IMR-90 (cell line): ENCODE results near the gene PODXL.

Experiments
- CHD1 ChIP-seq: IDR thresholded peaks from 2 replicates; pipeline ENCODE4 v1.6.1; 2012; ENCODE audit warnings: low read depth, low read length, improper control_type of control experiment
- MXI1 ChIP-seq: IDR thresholded peaks from 2 replicates; pipeline ENCODE4 v1.6.1; 2012; ENCODE audit warnings: low read depth, mild to moderate bottlenecking, low read length, moderate library complexity, borderline replicate concordance
- POLR2A ChIP-seq: IDR thresholded peaks from 2 replicates; pipeline ENCODE4 v1.6.1; 2012; ENCODE audit warnings: mild to moderate bottlenecking, low read depth, low read length
- RFX5 ChIP-seq: IDR thresholded peaks from 2 replicates; pipeline ENCODE4 v1.8.0; 2012; ENCODE audit warnings: low read depth, mild to moderate bottlenecking, low read length, moderate library complexity
- SMC3 ChIP-seq: fragments of 150-350 bp; IDR thresholded peaks from 2 replicates; pipeline ENCODE4 v1.6.1; 2016; ENCODE audit warnings: low read depth, mild to moderate bottlenecking, antibody characterized with exemption, low read length, moderate library complexity
- TF ChIP-seq, protein P1 (sequence below): conservative IDR thresholded peaks from 2 replicates; pipeline ENCODE4 v1.5.1; 2012; ENCODE audit warnings: mild to moderate bottlenecking, low read depth, low read length, improper control_type of control experiment
- TF ChIP-seq, protein P2 (sequence below): fragments of 150-350 bp; IDR thresholded peaks from 2 replicates; pipeline ENCODE4 v1.6.1; 2017; ENCODE audit warnings: mild to moderate bottlenecking, antibody characterized with exemption, low read length, low read depth

DNA sequence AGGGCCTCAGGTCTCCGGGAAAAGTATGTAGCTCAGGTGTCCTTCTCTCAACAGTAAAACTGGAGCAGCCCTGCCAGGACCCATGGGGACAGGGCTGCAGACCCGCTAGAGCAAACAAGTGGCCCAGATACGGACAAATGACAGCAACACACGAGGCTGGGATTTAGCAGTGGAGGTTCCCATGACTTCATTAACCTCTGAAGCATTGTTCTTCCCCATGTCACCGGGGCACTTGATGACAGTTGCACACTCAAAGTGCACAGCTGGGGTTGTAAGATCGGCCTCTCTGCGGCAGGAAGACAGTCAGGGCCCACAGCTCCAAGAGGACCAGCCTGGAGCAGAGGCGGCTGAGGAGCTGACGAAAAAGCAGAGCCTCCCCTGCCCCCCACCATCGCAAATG is 12.5 kb upstream of the PODXL start:
- TF ChIP-seq, protein P1, sequence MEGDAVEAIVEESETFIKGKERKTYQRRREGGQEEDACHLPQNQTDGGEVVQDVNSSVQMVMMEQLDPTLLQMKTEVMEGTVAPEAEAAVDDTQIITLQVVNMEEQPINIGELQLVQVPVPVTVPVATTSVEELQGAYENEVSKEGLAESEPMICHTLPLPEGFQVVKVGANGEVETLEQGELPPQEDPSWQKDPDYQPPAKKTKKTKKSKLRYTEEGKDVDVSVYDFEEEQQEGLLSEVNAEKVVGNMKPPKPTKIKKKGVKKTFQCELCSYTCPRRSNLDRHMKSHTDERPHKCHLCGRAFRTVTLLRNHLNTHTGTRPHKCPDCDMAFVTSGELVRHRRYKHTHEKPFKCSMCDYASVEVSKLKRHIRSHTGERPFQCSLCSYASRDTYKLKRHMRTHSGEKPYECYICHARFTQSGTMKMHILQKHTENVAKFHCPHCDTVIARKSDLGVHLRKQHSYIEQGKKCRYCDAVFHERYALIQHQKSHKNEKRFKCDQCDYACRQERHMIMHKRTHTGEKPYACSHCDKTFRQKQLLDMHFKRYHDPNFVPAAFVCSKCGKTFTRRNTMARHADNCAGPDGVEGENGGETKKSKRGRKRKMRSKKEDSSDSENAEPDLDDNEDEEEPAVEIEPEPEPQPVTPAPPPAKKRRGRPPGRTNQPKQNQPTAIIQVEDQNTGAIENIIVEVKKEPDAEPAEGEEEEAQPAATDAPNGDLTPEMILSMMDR: no peak
- TF ChIP-seq POLR2A (no peak), CHD1 (no peak), MXI1 (no peak), SMC3 (no peak), RFX5 (no peak)
- TF ChIP-seq, protein P2, sequence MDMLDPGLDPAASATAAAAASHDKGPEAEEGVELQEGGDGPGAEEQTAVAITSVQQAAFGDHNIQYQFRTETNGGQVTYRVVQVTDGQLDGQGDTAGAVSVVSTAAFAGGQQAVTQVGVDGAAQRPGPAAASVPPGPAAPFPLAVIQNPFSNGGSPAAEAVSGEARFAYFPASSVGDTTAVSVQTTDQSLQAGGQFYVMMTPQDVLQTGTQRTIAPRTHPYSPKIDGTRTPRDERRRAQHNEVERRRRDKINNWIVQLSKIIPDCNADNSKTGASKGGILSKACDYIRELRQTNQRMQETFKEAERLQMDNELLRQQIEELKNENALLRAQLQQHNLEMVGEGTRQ: no peak
